SK-N-SH treated with all-trans-retinoic acid at 6 μM for 48 hours (cell line): ENCODE results near the gene SSTR5.

Experiments used
- ATAC-seq: fragments of 200-7000 bp; cut with Tn5 transposase; 3 replicates; pipeline ENCODE4 v1.9.1; 2020; ENCODE audit warnings: mild to moderate bottlenecking, moderate library complexity
- ARNTL ChIP-seq: fragments of 450-650 bp; formaldehyde crosslinking; IDR thresholded peaks from 2 replicates; pipeline ENCODE4 v1.5.0; 2020; ENCODE audit warnings: low read depth, mild to moderate bottlenecking, moderate library complexity, borderline replicate concordance
- BACH2 ChIP-seq: fragments of 250-450 bp; sonication (Bioruptor Pico); IDR thresholded peaks from 2 replicates; pipeline ENCODE4 v1.9.0; 2021; ENCODE audit warnings: mild to moderate bottlenecking, borderline replicate concordance
- CREB5 ChIP-seq: fragments of 250-450 bp; sonication (Bioruptor Pico); IDR thresholded peaks from 2 replicates; pipeline ENCODE4 v1.5.1; 2020; ENCODE audit warnings: low read depth, mild to moderate bottlenecking, moderate library complexity
- CSRNP3 ChIP-seq: fragments of 250-450 bp; sonication (Bioruptor Pico); IDR thresholded peaks from 2 replicates; pipeline ENCODE4 v1.5.1; 2021; ENCODE audit warnings: mild to moderate bottlenecking, moderate library complexity
- ESRRG ChIP-seq: fragments of 250-450 bp; sonication (Bioruptor Pico); IDR thresholded peaks from 2 replicates; pipeline ENCODE4 v1.6.1; 2021; ENCODE audit warnings: mild to moderate bottlenecking
- GLIS3 ChIP-seq: fragments of 250-450 bp; sonication (Bioruptor Pico); IDR thresholded peaks from 2 replicates; pipeline ENCODE4 v1.5.0; 2020; ENCODE audit warnings: mild to moderate bottlenecking, moderate library complexity
- ISL1 ChIP-seq: fragments of 250-450 bp; sonication (Bioruptor Pico); IDR thresholded peaks from 2 replicates; pipeline ENCODE4 v2.1.2; 2022; ENCODE audit warnings: mild to moderate bottlenecking, moderate library complexity
- OSR1 ChIP-seq: fragments of 250-450 bp; sonication (Bioruptor Pico); IDR thresholded peaks from 2 replicates; pipeline ENCODE4 v1.8.0; 2022; ENCODE audit warnings: moderate library complexity, mild to moderate bottlenecking, inconsistent platforms
- PATZ1 ChIP-seq: fragments of 250-450 bp; sonication (Bioruptor Pico); IDR thresholded peaks from 2 replicates; pipeline ENCODE4 v1.8.0; 2020; ENCODE audit warnings: mild to moderate bottlenecking, moderate library complexity, borderline replicate concordance
- POU6F1 ChIP-seq: fragments of 250-450 bp; sonication (Bioruptor Pico); IDR thresholded peaks from 2 replicates; pipeline ENCODE4 v1.8.0; 2021; ENCODE audit warnings: low read depth, mild to moderate bottlenecking, moderate library complexity, borderline replicate concordance
- PPARA ChIP-seq: fragments of 250-450 bp; sonication (Bioruptor Pico); IDR thresholded peaks from 2 replicates; pipeline ENCODE4 v1.5.0; 2020; ENCODE audit warnings: mild to moderate bottlenecking, borderline replicate concordance
- SNAI2 ChIP-seq: fragments of 250-450 bp; sonication (Bioruptor Pico); IDR thresholded peaks from 2 replicates; pipeline ENCODE4 v1.5.0; 2020; ENCODE audit warnings: mild to moderate bottlenecking, moderate library complexity
- TCF4 ChIP-seq: fragments of 250-450 bp; sonication (Bioruptor Pico); IDR thresholded peaks from 2 replicates; pipeline ENCODE4 v1.8.0; 2021; ENCODE audit warnings: mild to moderate bottlenecking, moderate library complexity, borderline replicate concordance
- TSHZ2 ChIP-seq: fragments of 250-450 bp; sonication (Bioruptor Pico); IDR thresholded peaks from 2 replicates; pipeline ENCODE4 v1.5.0; 2020; ENCODE audit warnings: mild to moderate bottlenecking, moderate library complexity
- ZC3H10 ChIP-seq: fragments of 250-450 bp; sonication (Bioruptor Pico); IDR thresholded peaks from 2 replicates; pipeline ENCODE4 v1.5.1; 2021; ENCODE audit warnings: mild to moderate bottlenecking, moderate library complexity
- ZFP3 ChIP-seq: fragments of 250-450 bp; sonication (Bioruptor Pico); IDR thresholded peaks from 2 replicates; pipeline ENCODE4 v1.5.0; 2020; ENCODE audit warnings: mild to moderate bottlenecking, moderate library complexity
- ZNF565 ChIP-seq: fragments of 450-650 bp; formaldehyde crosslinking; conservative IDR thresholded peaks from 2 replicates; pipeline ENCODE4 v1.5.0; 2020; ENCODE audit warnings: low read depth, mild to moderate bottlenecking, moderate library complexity
- ZNF70 ChIP-seq: fragments of 450-650 bp; formaldehyde crosslinking; IDR thresholded peaks from 2 replicates; pipeline ENCODE4 v1.5.0; 2020; ENCODE audit warnings: mild to moderate bottlenecking, moderate library complexity

The SSTR5 gene

GRCh38 chr16:1030473-1030901 is 42.1 kb upstream of the SSTR5 start:
- TF ChIP-seq CREB5 (CRISPR knock-in tag) (no peak), OSR1 (CRISPR knock-in tag) (no peak), GLIS3 (CRISPR knock-in tag) (no peak), ESRRG (CRISPR knock-in tag) (no peak), ZNF70 (no peak), SNAI2 (CRISPR knock-in tag) (no peak), ZNF565 (CRISPR knock-in tag) (no peak), TCF4 (CRISPR knock-in tag) (no peak), PPARA (no peak), ZFP3 (no peak)
- TF ChIP-seq, all 23 proteins: peak for 0
- no peak for ATAC-seq

GRCh38 chr16:1031666-1032065 is 40.9 kb upstream of the SSTR5 start:
- TF ChIP-seq ISL1 (CRISPR knock-in tag): no peak
- no peak for TF ChIP-seq BACH2 (CRISPR knock-in tag)
- no peak for TF ChIP-seq PPARA
- TF ChIP-seq ZFP3: no peak
- no peak for TF ChIP-seq ZNF70
- no peak for TF ChIP-seq CSRNP3
- TF ChIP-seq TCF4 (CRISPR knock-in tag): no peak
- no peak for TF ChIP-seq PATZ1
- no peak for TF ChIP-seq GLIS3 (CRISPR knock-in tag)
- TF ChIP-seq TSHZ2 (CRISPR knock-in tag): no peak
- no peak for TF ChIP-seq CREB5 (CRISPR knock-in tag)
- no peak for TF ChIP-seq ESRRG (CRISPR knock-in tag)
- no peak for TF ChIP-seq ZNF565 (CRISPR knock-in tag)
- ATAC-seq: no peak

GRCh38 chr16:1032607-1033006 is 39.9 kb upstream of the SSTR5 start:
- ATAC-seq: no peak
- no peak for TF ChIP-seq POU6F1 (CRISPR knock-in tag)
- TF ChIP-seq BACH2 (CRISPR knock-in tag): no peak
- TF ChIP-seq CSRNP3: no peak
- no peak for TF ChIP-seq ARNTL
- TF ChIP-seq ZC3H10 (CRISPR knock-in tag): no peak
